ENCODE data around the gene KIZ.
A peak's percentile ranks its signal among the peaks of the same experiment; 100 is the strongest.

The KIZ gene

GRCh38 chr20:21125849-21126580 lies at the start of gene KIZ:
TSS of gene KIZ (plus strand) at chr20:21126082. CDS start at chr20:21126116, 34 bp downstream.
- peak; percentile 98 for DNase-seq

GRCh38 chr20:21077809-21078345 lies 48.0 kb upstream of the KIZ start:
- DNase-seq, result no peak

DNA sequence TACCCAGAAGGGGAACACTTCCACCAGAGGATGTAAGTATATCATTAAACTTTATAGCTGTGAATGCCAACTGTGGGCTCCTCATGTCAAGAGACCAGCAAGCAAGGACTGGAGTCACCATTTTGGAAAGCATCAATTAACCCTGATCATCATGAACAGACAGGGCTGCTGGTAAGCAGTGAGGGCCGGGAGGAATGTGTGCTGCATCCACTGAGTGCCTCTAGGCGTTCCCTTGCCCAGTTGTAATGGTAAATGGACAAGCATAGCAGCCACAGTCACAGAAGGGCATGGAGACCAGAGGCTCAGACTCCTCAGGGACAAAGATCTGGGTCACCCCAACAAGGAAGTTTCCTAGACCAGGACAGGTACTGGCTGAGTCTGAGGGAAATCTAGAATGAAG lies 43.3 kb upstream of the KIZ start:
- DNase-seq, result no peak

- no peak for DNase-seq
These were observed 42.0 kb upstream of the KIZ start for GRCh38 chr20:21083825-21084325.

GRCh38 chr20:21087862-21088540 lies 37.9 kb upstream of the KIZ start:
- no peak for DNase-seq

DNA sequence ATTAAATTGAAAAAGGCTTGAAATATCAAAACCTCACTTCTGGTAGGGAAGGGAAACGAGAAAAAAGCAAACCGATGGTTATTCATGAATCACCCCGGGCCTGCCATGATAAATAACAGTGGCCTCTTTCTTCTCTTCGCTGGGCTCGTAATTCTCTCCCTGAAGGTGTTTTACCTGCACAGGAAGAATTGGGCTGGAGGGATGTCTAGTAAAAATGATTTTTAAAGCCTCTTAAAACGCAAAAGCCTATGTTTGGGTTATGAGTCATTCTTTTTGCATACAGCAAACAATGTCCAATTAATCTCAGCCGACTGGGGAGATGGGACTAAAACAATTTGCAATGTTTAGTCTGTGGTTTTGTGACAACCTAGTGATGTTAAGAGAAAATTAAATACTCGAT lies 36.5 kb upstream of the KIZ start:
- no peak for DNase-seq

GRCh38 chr20:21090111-21090618 lies 35.7 kb upstream of the KIZ start:
- no peak for DNase-seq

DNA sequence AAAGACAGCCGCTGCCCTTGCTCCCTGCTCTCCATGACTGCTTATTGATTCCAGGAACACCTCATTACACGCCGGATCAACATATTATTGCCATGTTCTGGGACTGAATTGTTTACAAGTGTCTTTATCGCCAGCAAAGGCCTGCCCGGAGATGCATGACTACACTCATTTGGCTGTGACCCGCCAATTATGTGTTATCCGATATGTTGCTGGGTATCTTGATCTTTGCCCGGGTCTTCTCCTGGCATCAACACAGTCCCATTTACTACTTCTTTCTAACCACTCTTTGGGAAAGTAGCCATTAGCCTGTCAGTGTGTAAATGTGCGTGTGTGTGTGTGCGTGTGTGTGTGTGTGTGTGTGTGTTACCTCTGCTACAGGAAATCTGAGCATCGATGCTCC lies 35.2 kb upstream of the KIZ start:
- DNase-seq, result no peak

DNA sequence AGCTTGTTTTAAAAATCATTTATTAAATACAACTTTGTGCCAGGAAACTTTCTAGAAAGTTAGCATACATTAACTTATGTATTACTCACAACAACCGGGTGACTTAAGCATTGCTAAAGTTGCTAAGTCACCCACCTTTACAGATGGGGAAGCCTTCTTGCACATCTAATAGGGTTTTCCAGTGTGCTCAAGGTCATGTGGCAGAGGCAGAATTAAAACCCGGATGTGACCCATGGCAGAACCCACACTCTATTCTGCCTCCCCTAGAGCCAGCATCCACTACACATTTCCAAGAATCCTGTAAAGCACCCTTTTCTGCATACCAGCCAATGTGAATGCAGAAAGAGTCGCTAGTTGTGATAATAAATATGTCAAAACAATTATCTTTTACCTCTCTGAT lies 33.1 kb upstream of the KIZ start:
- no peak for DNase-seq

DNA sequence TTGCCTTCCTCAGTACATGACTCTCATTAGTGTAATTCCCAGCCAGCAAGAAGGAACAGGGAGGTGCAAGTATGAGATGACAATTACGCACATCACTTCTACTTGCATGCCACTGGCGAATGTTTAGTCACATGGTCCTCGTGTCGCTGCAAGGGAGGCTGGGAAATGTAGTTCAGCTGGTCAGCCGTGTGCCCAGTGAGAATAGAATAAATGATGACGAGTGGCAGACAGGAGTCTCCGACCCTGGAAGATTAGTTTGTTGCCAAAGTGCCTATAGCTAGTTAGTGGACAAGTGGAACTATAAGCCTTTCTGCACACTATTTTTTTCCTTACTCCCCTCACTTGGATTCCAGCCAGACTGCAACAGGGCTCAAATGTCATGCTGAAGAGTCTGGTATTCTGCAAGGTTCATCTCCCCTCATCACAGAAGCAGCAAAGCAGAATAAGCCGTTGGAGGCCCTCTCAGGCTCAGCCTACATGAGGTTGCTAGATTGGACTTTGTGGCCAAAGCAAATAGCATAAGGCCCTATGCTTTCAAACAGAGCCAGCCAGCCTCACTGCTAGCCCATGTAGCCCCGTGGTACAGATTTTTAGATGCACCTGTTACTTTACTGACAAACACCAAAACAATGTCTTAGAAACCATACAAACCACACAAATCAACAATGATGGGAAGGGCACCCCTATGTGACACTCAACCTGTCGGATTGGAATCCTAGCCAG lies 29.4 kb upstream of the KIZ start:
- no peak for DNase-seq

- peak; percentile 51 for DNase-seq
These were observed 25.9 kb upstream of the KIZ start for GRCh38 chr20:21099751-21100577.

DNA sequence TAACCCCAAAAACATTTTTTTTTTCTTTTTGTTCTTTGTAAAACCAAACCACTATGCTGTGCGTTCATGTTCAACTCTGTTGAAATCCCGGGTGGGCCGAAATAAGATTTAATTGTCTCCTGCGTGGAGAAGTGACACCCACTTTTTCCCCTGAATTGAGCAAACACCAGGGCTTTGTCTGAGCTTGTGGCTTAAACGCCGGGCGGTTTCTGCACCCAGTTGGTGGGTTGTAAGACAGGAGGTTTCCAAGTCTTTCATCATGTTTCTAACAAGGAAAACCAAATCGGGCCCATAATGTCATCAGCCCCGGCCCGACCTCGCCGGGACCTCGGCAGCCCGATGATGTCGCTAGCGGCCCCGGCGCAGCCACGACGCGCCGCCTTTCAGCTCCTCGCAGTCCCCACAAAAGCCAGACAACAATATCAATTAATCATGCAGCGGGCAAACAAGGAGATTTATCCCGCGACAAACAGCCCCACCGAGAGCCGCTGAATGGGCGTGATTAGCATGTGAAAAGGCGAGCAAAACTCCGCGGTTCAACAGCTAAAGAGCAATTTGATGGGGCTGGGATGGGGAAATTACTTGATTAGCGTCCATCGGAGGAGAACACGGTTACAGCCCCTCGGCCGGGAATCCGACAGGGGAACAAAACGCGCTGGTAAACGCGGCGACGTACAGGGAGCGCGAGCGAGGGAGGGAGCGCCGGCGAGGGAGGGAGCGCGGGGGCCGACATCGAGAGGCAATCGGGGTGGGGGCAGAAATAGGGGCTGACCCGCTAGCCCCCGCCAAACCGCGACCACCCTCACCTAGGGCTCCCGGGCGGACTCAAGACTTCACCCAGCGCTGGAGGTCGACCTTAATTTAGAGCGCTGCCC lies 25.1 kb upstream of the KIZ start:
- DNase-seq, result peak; percentile 21

GRCh38 chr20:21101453-21101931 lies 24.4 kb upstream of the KIZ start:
- peak; percentile 46 for DNase-seq

DNA sequence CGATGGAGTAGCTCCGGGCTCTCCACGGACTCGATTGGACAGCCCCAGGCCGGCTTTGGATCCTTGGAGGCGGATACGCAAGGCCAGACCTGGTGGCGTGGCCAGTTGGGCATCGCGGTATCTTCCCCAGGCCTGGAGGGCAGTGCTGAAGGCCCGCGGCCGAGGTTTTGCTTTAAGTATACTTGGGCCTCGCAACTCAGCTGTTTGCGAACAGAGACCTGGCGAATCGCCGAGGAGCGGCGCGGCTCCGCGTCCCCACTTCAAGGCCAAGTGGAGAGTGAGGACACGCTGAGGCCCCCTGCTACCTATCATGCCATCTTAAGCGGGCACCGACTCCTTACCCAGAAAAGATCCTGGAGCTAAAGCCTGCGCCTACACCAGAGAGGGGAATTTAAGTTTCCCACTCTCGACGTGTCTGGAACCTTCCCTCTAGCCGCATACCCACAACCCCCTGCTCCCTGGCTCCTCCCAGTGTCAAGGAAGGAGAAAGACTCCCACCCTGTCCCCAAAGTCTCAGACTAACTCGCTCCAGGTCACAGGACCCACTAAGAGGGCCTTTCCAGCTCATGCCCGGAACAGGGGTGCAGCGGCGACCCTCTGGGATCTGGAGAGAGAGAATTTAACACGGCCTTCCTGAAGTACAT lies 23.8 kb upstream of the KIZ start:
- DNase-seq, result peak; percentile 35

GRCh38 chr20:21102603-21103311 lies 23.1 kb upstream of the KIZ start:
- peak; percentile 48 for DNase-seq

- no peak for DNase-seq
These were observed 22.1 kb upstream of the KIZ start for GRCh38 chr20:21103582-21104465.

- DNase-seq, result no peak
These were observed 21.5 kb upstream of the KIZ start for GRCh38 chr20:21104466-21104761.

GRCh38 chr20:21104921-21105320 lies 21.0 kb upstream of the KIZ start:
- no peak for DNase-seq
